SK-N-MC (cell line): ENCODE measurements around the gene SLCO2B1.
"Not testable (repeated sequence)": the region's sequence is repeated elsewhere in the genome, so short reads cannot be mapped to it uniquely, and the experiment has no call there.

ENCODE experiments used
- DNase-seq: peaks from one replicate; pipeline ENCODE4 v3.0.0-alpha.2; 2011; ENCODE audit warnings: low read depth, low spot score
- H3K27ac ChIP-seq: fragments of 200-600 bp; sonication (generic); 2 replicates; pipeline ENCODE4 v1.5.1; 2016; ENCODE audit warnings: mixed run types
- H3K36me3 ChIP-seq: fragments of 200-600 bp; sonication (generic); 2 replicates; pipeline ENCODE4 v1.6.1; 2017; ENCODE audit warnings: antibody characterized with exemption, low read length, mixed read lengths; ENCODE audit not compliant: insufficient read depth
- H3K4me3 ChIP-seq: fragments of 200-600 bp; sonication (generic); 2 replicates; pipeline ENCODE4 v1.5.1; 2016
- H3K9ac ChIP-seq: fragments of 200-600 bp; sonication (generic); 2 replicates; pipeline ENCODE4 v1.8.0; 2017; ENCODE audit warnings: mixed run types, mixed read lengths; ENCODE audit not compliant: insufficient read length
- H3K9me3 ChIP-seq: fragments of 200-600 bp; sonication (generic); 2 replicates; pipeline ENCODE4 v1.6.1; 2017; ENCODE audit warnings: low read depth, mild to moderate bottlenecking, antibody characterized with exemption, low read length, moderate library complexity, mixed read lengths
- EZH2 ChIP-seq: fragments of 200-600 bp; sonication (generic); IDR thresholded peaks from one replicate; pipeline ENCODE4 v1.6.1; 2017; ENCODE audit warnings: antibody characterized with exemption
- FOXP2 ChIP-seq: optimal IDR thresholded peaks from 2 replicates; pipeline ENCODE3; 2011; ENCODE audit warnings: mild to moderate bottlenecking, moderate library complexity; ENCODE audit not compliant: insufficient read depth; ENCODE audit errors: extremely low read length, control extremely low read depth
- POLR2AphosphoS5 ChIP-seq: IDR thresholded peaks from 2 replicates; pipeline ENCODE4 v1.6.1; 2012; ENCODE audit warnings: mild to moderate bottlenecking, low read depth, low read length, borderline replicate concordance

The SLCO2B1 gene

GRCh38 chr11:75150879-75151278 is at the start of gene SLCO2B1:
Gene SLCO2B1, plus strand, starts transcription at chr11:75151107. Its CDS starts 275 bp downstream, at chr11:75151382.
- no peaks in the 10 kb centered on the region for H3K9me3 ChIP-seq
- no peak for DNase-seq
- TF ChIP-seq POLR2AphosphoS5: no peak
- TF ChIP-seq FOXP2: no peak
- TF ChIP-seq EZH2: no peak
- no peak within 1 kb of the TSS for H3K27ac ChIP-seq
- H3K4me3 ChIP-seq: no peak within 1 kb of the TSS
- H3K36me3 ChIP-seq: no peaks in the 10 kb centered on the region
- no peak within 1 kb of the TSS for H3K9ac ChIP-seq

- no peak for DNase-seq
- H3K9me3 ChIP-seq: no peaks in the 10 kb centered on the region
- H3K36me3 ChIP-seq: no peaks in the 10 kb centered on the region
- no peak overlapping the region for H3K9ac ChIP-seq
- no peak overlapping the region for H3K27ac ChIP-seq
- H3K4me3 ChIP-seq: no peak overlapping the region
- no peak for TF ChIP-seq POLR2AphosphoS5
- no peak for TF ChIP-seq EZH2
- TF ChIP-seq FOXP2: no peak
Measured at GRCh38 chr11:75101424-75102128, 49.3 kb upstream of the SLCO2B1 start.

GRCh38 chr11:75103380-75104026 is 47.4 kb upstream of the SLCO2B1 start:
- no peak overlapping the region for H3K9ac ChIP-seq
- TF ChIP-seq POLR2AphosphoS5 (no peak), EZH2 (no peak), FOXP2 (no peak)

GRCh38 chr11:75105462-75105925 is 45.4 kb upstream of the SLCO2B1 start:
- Histone ChIP-seq H3K9ac (no peak overlapping the region), H3K4me3 (no peak overlapping the region), H3K36me3 (no peaks in the 10 kb centered on the region), H3K9me3 (no peaks in the 10 kb centered on the region), H3K27ac (no peak overlapping the region)
- DNase-seq: no peak
- no peak for TF ChIP-seq FOXP2
- no peak for TF ChIP-seq EZH2
- no peak for TF ChIP-seq POLR2AphosphoS5

More at GRCh38 chr11:75103380-75104026, 47.4 kb upstream of the SLCO2B1 start:
- Histone ChIP-seq H3K9me3 (no peaks in the 10 kb centered on the region), H3K36me3 (no peaks in the 10 kb centered on the region), H3K27ac (no peak overlapping the region), H3K4me3 (no peak overlapping the region)
- DNase-seq: no peak

- H3K27ac ChIP-seq, H3K4me3 ChIP-seq, DNase-seq, H3K36me3 ChIP-seq, H3K9ac ChIP-seq, H3K9me3 ChIP-seq: not testable (repeated sequence)
Measured at GRCh38 chr11:75105967-75106681, 44.8 kb upstream of the SLCO2B1 start.

- H3K27ac ChIP-seq: no peak overlapping the region
- no peak overlapping the region for H3K4me3 ChIP-seq
- H3K9ac ChIP-seq: no peak overlapping the region
- no peaks in the 10 kb centered on the region for H3K9me3 ChIP-seq
- no peaks in the 10 kb centered on the region for H3K36me3 ChIP-seq
- DNase-seq: no peak
- TF ChIP-seq EZH2 (no peak), POLR2AphosphoS5 (no peak), FOXP2 (no peak)
Measured at GRCh38 chr11:75107187-75107586, 43.7 kb upstream of the SLCO2B1 start.

GRCh38 chr11:75112200-75112599 is 38.7 kb upstream of the SLCO2B1 start:
- Histone ChIP-seq H3K9me3 (no peaks in the 10 kb centered on the region), H3K36me3 (no peaks in the 10 kb centered on the region), H3K27ac (no peak overlapping the region), H3K4me3 (no peak overlapping the region), H3K9ac (no peak overlapping the region)
- TF ChIP-seq POLR2AphosphoS5: no peak
- DNase-seq: no peak

- Histone ChIP-seq H3K9me3 (no peaks in the 10 kb centered on the region), H3K36me3 (no peaks in the 10 kb centered on the region)
Measured at GRCh38 chr11:75113030-75113429, 37.9 kb upstream of the SLCO2B1 start.

More at GRCh38 chr11:75113030-75113429, 37.9 kb upstream of the SLCO2B1 start:
- no peak overlapping the region for H3K9ac ChIP-seq
- no peak overlapping the region for H3K27ac ChIP-seq
- H3K4me3 ChIP-seq: no peak overlapping the region
- no peak for DNase-seq
- TF ChIP-seq POLR2AphosphoS5: no peak
- TF ChIP-seq FOXP2: no peak
- TF ChIP-seq EZH2: no peak
